Mucosa of gallbladder (tissue), 1 donor: ENCODE data around the gene ELP2. TPM values are rescaled to one million over a fixed set of nuclear protein-coding genes. Genes with fewer than 3 reads are reported as not detected.

Experiments used
- DNase-seq: peaks from one replicate; pipeline ENCODE4 v3.0.0-alpha.2; 2020; ENCODE audit warnings: low spot score
- total RNA-seq: library from RNA; stranded (reverse); gene quantifications from one replicate; pipeline ENCODE4 v1.2.1, GENCODE V29; 2021
- donor health status: DM: no; HTN: no; CAD: no.

The ELP2 gene
- total RNA-seq, 1 donor from 2014 or later: 65.5 TPM

DNA sequence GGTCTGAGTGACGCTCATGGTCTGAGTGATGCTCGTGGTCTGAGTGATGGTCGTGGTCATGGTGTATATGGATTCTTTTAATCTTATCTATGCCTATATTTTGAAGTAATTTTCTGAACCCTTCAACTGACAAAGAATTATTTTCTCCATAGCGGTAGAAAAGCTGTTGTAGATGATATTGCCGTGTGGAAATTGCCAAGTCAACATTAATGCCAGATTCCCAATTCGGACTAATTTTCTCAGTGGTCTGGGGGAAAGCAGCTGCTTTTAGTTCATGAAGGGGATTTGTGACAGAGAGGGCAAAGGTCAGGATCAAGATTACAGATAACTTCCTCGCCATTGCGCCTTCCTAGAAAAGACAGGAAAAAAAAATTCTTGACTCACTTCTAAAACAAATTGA is 3.0 kb upstream of the ELP2 start:
- DNase-seq: no peak

DNA sequence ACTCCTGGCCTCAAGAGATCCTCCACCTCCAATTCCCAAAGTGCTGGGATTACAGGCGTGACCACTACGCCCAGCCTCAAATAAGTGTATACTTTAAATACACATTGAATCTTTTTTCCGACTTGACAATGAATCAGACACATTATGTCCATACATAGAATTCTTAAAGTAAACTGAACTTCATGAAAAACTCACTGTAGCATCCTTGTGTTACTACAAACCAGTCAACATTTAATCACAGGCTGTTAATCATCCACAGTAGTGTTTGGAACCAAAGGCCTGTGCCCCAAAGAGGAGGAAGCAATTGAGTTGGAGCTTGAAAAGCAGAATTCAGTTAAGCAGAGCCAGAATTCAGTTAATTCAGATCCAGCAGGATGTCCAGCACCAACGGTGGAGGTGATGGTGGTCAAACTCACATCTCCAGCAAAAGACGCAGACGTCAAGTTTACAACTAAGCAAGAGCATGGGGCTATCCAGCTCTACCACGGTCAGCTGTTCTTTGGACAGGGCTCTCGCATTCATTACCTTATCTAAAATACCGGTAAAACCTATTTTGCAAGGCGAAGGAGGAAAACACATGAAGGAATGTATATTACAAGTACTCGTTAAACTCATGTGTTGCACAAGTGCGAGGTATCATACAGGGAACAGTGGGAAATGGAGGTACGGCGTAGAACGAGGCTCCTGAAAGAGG is 1.7 kb upstream of the ELP2 start:
- no peak for DNase-seq

DNA sequence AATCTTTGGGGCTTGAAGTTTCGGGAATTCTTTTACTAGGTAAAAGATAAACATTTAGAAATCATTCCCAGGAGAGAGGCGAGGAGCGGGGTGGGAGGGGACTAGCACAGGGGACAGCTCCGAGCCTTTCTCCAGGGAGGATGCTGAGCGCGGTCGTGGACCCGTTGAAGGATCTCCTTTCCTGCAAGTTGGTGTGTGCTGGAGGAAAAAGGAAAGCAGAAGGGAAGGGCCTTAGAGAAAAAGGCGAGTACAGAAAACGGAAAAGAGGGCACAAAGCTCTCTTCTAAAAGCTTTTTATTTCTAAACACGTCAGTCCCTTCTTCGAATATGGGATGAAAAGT is 1.2 kb upstream of the ELP2 start:
- no peak for DNase-seq

DNA sequence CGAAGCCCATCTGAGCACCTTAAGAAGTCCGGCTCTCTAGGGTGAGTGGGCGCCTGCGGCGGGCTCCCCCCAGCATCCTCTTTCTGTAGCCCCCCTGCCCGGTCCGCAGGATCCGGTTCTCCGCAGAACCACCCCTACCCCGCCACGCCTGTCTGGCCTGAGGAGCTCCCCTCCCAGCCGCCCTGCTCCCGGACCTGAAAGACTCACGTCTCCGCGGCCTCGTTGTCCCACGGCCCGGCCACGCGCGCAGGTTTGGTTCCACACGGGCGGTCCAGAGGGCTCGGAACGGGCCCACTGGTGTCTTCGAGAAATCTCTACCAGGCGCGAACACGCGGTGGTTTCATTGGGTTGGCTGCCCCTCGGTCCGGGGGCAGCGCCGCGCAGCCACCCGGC is 796 bp upstream of the ELP2 start:
- DNase-seq: no peak

DNA sequence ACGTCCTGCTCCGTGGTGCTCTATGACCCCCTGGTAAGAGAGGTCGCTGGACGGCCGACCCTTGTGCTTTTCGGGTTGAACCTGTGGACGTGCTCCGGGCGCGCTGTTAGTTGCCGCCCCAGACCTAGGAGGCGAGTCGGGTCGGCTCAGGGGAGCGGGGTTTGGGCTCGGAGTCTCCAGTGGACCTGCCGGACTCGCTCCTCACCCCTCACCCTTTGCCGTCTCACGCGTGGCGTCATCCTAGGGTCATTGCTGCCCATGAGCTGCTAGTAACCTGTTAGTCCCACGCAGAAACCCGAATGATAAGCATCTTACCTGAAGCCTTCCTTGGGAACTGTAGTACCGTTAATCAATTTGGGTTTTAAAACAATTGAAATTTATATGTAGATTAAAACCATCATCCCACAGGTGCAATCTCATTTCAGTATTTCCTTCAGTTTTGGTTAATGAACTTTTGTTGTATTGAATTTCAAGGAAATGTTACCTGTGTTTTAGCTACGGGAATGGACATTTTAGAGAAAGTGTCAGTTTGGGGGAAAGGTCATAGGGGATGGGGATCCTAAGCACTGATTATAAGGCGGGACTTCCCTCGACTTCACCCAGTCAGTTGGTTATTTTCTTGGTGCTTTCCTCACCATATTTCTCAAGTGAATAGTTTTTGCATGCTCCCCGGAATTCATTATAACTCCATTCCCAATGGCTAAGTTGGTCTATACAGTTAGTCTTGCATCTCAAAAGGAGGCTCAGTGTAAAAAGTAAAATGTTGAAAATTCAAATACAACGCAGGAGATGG is 536 bp downstream of the ELP2 start:
- no peak for DNase-seq

DNA sequence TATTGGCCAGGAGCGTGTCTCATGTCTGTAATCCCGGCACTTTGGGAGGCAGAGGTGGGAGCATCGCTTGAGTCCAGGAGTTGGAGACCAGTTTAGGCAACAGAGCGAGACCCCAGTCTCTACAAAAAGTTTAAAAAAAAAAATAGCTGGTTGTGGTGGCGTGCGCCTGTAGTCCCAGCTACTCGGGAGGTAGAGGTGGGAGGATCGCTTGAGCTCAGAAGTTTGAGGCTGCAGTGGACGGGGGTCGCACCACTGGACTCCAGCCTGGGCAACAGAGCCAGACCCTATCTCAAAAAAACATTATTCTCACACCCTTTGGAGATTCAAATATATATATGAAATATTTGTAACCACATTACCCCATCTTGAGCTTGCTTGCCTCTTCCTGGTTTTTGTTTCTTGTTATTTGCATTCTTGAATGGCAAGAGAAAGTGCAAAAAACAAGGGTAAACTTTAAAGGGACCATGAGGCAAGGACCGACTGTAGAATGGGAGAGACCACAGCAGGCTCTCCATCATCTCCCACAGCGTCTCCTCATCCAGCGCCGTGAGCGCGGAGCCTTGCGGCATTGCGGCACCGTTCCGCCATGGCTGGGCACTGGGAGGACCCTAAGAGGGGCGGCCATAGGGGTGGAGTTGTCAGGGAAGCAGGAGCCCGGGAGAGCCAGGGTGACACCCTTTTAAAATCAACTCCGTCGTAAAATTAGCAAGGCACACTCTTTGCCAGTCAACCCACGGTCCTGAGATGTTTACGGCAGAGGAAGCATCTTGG is 1.4 kb downstream of the ELP2 start:
- no peak for DNase-seq

DNA sequence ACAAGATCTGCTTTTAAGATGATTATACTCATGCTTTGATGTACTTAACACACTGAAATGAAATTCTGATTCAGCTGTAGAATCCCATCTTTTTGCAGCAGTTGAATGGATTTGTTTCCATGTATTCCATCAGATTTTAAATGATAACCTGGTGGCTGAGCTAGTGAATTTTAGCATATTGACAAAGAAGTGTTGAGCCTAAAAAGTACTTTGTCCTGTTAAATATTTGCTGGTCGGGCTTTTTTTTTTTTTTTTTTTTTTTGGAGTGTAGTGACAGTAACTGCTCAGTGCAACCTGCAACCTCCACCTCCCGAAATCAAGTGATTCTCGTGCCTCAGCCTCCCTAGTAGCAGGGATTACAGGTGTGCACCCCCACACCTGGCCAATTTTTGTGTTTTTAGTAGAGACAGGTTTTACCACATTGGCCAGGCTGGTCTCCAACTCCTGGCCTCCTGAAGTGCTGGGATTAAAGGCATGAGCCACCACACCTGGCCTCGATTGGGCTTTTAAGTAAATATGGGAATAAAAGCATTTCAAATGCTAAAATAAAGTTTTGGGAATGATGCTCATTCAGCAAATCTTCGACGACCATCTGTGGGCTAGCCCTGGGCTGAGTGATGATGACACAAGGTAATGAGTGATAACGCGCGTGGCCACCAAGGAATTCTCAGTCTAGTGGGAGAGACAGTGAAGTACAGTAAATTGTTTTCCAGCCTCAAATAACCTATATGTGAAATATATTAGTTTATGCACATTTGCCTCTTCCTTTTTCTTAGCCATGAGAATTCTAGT is 2.2 kb downstream of the ELP2 start:
- no peak for DNase-seq

DNA sequence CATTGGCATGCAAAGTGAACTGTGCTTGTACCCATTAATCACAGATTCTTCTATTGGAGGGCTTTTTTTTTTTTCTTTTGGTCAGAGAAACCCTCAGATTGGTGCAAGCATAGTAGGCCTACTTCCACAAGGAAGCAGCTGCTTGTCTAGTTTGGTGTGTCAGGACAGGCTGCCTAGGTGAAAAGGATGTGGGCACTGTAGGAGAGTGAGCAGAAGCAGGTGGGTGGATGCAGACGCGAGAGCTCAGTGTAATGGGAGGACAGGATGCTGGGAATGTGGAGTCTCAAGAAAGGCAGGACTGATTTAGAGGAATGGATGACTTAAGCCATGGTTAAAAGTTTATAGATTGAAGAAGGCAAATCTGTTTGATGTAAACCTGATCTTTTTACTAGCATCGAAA is 3.1 kb downstream of the ELP2 start:
- no peak for DNase-seq

DNA sequence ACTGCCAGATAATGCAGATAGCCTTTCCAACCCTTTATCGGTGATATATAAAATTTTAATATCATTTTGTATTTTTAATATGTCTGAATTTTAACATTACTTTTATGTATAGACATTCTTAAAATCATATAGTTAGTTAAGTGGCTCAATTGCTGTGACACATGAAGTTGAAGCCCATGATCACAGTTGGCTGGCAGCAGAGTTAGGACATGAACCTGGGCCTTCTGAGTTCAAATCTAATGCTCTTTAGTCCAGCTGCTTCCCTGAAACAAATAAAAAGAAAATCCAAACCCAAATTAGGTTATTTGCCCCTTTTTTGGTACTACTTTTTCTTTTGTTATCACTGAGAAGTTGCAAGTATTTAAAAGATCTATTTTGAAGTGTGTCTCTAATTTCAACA is 5.6 kb downstream of the ELP2 start:
- DNase-seq: no peak

DNA sequence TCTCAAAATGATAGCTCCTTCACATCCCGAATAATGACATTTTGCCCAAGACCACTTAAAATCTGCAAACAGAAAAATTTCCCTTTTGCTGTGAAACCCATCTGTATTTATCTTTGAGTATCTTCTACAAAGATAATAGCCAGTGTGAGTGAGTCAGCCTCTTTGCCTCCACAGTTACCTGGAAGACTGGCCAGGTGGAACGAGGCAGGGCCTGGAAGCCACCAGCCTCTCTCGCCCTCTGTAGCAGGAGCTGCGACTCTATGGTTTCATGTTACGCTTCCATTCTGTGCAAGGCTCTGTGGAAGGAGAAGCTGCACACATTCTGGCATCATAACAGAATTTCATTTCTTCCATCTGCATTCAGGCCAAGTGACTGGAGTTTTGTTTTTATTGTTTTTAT is 9.5 kb downstream of the ELP2 start:
- no peak for DNase-seq

DNA sequence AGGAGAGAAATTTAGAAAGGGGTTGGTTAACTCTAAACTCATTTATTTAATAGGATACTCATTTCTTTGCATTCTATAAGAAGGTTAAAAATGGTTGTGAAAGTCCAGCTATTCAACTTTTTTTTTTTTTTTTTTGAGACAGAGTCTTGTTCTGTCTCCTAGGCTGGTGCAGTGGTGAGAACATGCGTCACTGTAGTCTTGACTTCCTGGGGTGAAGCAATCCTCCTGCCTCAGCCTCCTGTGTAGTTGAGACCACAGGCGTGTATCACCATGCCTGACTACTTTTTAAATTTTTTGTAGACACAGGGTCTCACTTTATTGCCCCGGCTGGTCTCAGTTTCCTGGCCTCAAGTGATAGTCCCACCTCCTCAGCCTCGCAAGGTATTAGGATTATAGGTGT is 11.9 kb downstream of the ELP2 start:
- no peak for DNase-seq

DNA sequence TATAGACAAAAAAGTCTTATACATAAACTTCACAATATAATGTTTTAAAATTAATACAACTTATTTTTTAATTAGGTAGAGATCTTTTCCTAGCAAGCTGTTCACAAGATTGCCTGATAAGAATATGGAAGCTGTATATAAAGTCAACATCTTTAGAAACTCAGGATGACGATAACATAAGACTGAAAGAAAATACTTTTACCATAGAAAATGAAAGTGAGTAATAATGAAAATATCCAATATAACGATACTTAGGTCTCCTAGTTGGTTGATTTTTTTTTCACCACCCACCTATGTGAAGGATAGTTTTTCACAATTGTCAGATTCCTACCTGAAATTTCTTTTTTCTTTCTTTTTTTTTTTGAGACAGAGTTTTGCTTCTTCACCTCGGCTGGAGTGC is 13.1 kb downstream of the ELP2 start:
- DNase-seq: no peak

DNA sequence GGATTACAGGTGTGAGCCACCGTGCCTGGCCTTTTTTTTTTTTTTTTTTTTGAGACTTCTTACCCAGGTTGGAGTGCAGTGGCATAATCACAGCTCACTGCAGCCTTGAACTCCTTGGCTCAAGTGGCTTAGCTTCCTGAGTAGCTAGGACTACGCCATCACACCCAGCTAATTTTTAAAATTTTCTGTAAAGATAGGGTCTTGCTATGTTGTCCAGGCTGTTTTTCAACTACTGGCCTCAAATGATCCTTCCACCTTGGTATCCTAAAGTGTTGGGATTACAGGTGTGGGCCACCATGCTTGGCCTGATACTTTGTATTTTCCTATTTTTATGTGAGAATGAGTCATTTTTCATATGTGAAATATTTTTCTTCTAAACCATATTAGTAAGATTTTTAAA is 13.7 kb downstream of the ELP2 start:
- DNase-seq: no peak

DNA sequence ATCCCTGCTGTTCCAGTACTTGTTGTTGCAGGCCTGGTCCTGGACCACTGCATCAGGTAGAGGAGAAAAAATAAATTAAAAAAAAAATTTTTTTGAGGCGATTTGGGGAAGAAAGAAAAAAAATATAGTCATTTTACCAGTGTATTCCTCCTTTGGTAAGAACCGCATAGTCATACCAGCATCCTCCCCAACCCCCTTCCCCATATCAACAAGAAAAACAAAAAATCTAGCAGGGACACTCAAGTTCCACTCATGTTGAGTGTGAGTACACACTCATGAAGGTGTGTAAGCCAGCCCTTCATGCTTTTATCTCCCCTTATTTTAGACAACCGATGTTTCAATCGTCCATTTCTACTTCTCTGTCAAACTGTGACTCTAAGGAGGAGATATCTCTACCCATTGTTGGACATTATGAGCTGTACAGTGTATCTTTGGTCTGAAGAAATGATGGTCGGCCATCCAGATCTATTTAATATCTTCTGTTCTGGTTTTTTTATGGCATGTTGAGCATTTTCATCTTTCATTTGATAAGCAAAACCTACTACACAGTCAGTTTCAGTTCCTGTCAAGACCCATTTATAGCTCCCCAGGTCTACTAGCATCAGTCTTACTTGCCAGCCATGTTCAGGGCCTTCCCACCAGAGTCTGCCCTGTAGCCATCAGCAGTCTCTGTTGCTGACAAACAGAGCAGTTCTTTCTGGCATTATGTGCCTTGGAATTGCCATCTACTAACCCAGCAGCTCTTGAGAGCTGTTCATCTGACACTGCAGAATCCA is 20.0 kb downstream of the ELP2 start:
- no peak for DNase-seq

DNA sequence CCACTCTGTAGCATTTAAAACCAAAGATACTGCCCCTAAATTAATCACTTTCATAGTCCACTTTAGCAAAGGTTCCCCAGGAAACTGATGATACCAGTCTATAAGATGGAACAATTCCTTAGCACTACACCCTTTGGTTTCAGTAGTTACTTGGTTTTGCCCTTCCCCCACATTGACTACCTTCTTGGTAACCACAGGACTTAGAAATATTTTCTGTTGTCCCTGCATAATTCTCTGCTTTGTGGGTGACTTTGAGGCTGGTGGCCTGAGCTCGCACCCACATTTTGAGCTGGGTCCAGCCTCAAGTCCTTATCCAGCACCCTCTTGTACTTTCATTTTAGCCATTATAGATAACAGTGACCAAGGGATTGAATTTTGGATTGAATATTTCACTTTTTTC is 23.1 kb downstream of the ELP2 start:
- DNase-seq: no peak

DNA sequence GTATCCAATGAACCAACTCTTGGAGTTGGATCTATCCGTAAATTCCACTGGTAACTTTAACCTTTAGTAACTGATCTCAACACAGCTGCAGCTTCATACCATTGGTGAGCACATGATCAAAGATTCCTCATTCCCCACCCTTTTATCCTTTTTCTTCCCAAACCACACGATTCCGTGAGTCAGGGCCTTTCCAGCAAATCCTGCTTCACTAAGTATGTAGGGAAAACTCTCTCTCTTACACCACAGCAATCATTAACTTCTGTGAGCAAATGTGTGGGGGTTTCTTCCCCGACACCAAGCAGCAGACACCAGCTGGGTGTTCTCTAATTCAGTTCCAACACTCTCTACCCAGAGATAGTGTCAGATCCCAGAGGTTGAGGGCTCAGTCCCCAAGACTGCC is 23.5 kb downstream of the ELP2 start:
- no peak for DNase-seq

DNA sequence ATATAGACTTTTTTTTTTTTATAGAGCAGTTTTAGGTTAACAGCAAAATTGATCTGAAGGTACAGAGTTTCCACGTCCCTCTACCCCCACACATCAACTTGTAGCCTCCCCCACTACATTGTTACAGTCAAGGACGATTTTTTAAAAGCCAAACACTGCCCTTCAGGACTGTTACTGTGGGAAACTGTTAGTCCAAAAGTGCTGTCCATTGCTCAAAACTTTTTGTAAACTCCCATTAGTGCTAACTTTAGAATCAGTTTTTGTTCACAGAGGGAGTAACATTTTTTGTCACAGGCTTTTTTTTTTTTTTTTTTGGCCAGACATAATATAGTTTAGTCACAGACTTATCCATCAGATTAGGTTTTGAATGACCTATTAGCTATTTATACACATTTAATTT is 24.1 kb downstream of the ELP2 start:
- no peak for DNase-seq

DNA sequence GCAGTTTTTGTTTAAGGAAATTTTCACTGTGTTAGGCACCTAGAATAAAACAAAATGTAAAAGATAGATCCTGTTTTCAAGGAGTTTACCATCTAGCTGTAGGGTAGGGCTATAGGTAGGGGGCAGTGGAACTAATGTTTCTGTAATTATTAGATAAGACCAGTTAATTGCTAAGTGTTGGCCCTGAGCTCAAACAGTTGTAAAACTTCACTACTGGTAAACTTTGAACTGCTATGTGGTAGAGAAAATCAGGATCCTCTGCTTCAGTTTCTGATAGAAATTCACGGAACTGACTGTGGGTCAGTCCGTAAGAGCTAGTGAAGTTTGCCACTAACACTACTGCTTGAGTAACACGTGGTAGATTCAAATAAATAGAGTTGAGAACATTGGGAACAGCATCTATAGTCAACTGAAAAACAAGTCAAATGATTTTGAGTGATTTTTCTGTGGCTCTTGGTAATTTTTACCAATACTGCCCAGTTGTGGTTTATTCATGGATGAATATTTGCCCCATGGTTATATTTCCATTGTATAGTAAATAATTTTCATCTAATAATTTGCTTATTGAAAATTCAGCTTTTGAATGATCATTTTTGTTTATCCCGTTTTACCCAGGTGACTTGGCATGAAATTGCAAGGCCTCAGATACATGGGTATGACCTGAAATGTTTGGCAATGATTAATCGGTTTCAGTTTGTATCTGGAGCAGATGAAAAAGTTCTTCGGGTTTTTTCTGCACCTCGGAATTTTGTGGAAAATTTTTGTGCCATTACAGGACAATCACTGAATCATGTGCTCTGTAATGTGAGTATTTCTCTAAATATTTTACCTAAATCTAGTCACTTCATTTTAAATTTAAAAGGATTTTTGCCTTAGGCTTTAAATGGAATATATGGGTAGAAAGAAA is 26.4 kb downstream of the ELP2 start:
- DNase-seq: no peak

DNA sequence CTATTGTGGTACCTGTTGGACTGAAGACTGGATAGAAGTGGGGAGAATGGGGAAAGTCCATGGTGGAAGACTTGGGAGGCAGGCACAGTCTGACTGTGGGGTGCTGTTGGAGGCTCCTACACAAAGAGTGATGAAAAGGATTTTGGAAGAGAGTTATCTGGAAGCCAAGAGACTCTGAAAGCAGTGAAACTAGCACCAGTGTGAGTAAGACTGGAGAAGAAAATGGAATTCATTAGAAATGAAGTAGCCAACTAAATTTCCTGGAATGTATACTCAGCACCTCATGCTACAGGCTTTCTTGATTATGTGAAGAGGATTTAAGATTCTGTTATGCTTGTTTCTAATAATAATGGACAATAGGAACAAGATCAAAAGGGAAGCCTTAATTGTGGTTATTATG is 27.7 kb downstream of the ELP2 start:
- no peak for DNase-seq

DNA sequence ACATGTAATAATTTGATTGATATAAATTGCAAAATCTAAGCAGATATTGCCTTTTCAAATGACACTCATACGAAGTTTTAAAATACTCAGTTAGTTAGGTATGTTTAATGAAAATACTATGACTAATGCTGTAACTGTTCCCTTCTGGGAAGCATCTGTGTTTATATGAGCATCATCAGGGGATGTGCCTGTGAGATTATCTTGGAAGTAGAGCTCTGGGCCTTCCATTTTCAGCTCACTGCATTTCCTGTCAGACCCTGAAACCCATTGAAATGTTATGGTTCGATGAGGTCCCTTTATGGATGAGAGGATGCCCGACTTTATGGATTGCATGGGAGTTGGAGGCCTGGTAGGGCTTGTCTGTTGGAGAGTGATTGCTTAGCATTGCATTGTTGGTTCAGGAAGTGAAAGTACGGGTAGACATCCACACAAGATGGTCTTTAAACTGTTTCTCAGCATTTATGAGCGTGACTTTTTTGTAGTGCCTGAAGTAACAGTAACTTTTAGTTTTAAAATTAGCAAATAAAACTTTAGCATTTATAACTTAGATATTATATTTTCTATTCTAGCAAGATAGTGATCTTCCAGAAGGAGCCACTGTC is 28.7 kb downstream of the ELP2 start:
- no peak for DNase-seq
